A549 (cell line): ENCODE data around the gene POMT2.

Experiments
- MAZ ChIP-seq: fragments of 150-350 bp; IDR thresholded peaks from 2 replicates; pipeline ENCODE4 v1.6.1; 2014; ENCODE audit warnings: antibody characterized with exemption, low read depth, low read length, borderline replicate concordance
- TF ChIP-seq, protein P1 (sequence below): fragments of >200 bp; sonication (Bioruptor Twin); formaldehyde crosslinking; IDR thresholded peaks from 3 replicates; pipeline ENCODE4 v1.5.1; 2016

DNA sequence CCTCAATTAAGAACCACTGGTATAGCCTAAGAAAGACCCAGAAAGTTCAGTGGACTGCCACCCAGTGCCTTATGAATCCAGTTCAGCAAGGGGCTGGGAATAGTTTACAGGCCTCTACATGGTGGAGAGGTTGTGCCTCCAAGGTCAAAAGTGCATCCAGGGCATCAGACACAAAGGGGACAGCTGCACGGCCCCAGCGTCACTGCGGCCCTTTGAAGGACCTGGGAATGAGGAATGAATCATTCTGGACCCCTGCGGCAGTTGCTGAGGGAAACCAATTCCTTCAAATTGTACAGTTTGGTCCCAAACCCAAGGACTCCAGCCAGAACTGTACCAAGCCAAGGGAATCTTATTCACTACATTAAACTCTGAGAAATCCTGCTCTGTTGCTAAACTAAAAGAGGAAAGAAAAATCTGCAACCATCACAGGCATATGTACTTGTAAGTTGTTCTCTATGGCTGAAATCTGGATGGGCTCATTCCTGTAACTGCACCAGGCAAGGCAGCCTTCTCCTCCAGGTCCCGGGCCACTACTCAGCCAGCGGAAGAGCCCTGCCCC, 38.8 kb downstream of the POMT2 start:
- no peak for TF ChIP-seq MAZ
- TF ChIP-seq, protein P1, sequence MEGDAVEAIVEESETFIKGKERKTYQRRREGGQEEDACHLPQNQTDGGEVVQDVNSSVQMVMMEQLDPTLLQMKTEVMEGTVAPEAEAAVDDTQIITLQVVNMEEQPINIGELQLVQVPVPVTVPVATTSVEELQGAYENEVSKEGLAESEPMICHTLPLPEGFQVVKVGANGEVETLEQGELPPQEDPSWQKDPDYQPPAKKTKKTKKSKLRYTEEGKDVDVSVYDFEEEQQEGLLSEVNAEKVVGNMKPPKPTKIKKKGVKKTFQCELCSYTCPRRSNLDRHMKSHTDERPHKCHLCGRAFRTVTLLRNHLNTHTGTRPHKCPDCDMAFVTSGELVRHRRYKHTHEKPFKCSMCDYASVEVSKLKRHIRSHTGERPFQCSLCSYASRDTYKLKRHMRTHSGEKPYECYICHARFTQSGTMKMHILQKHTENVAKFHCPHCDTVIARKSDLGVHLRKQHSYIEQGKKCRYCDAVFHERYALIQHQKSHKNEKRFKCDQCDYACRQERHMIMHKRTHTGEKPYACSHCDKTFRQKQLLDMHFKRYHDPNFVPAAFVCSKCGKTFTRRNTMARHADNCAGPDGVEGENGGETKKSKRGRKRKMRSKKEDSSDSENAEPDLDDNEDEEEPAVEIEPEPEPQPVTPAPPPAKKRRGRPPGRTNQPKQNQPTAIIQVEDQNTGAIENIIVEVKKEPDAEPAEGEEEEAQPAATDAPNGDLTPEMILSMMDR: no peak
